Stomach (tissue), 9 donors: ENCODE data around the gene CRADD. TPM values are rescaled to one million over a fixed set of nuclear protein-coding genes. Genes with fewer than 3 reads are reported as not detected.

ENCODE experiments used
- DNase-seq, 2 donors: peaks; one replicate each; pipeline versions ENCODE4 v3.0.0 to v3.0.0-alpha.2; 2013 to 2019
- H3K27ac ChIP-seq, 5 donors: fragments of 200-600 bp in 4 of 5; sonication (generic) in 4 of 5; one replicate each; pipeline ENCODE4 v1.5.1; 2013 to 2019; ENCODE audit warnings: mild to moderate bottlenecking in 1 of 5, moderate library complexity in 1 of 5
- H3K27me3 ChIP-seq, 3 donors: fragments of 200-600 bp; sonication (generic); one replicate each; pipeline ENCODE4 v1.5.1; 2017 to 2019; ENCODE audit warnings: mixed run types in 1 of 3
- H3K36me3 ChIP-seq, 4 donors: fragments of 200-600 bp; sonication (generic); 1 replicate in 3 of 4; 2 replicates in 1 of 4; pipeline ENCODE4 v1.5.1; 2016 to 2019
- H3K4me1 ChIP-seq, 4 donors: fragments of 200-600 bp; sonication (generic); one replicate each; pipeline ENCODE4 v1.5.1; 2016 to 2019
- H3K4me3 ChIP-seq, 4 donors: fragments of 200-600 bp; sonication (generic) in 3 of 4; one replicate each; pipeline ENCODE4 v1.5.1; 2016 to 2019; ENCODE audit warnings: mild to moderate bottlenecking in 1 of 4
- H3K9me3 ChIP-seq, 4 donors: fragments of 200-600 bp; sonication (generic); one replicate each; pipeline ENCODE4 v1.5.1; 2016 to 2019
- EP300 ChIP-seq: sonication (generic); formaldehyde crosslinking; IDR thresholded peaks from one replicate; pipeline ENCODE4 v1.6.1; 2017; ENCODE audit warnings: antibody characterized with exemption
- POLR2A ChIP-seq, 4 donors: fragments of 450-650 bp; IDR thresholded peaks; one replicate each; pipeline ENCODE4 v1.6.1; 2016; ENCODE audit warnings: antibody characterized with exemption in 4 of 4, control low read depth in 2 of 4, mild to moderate bottlenecking in 1 of 4, moderate library complexity in 1 of 4
- POLR2AphosphoS5 ChIP-seq, 3 donors: sonication (generic); formaldehyde crosslinking; IDR thresholded peaks; one replicate each; pipeline ENCODE4 v1.6.1; 2016; ENCODE audit warnings: antibody characterized with exemption in 3 of 3
- WGBS, 5 donors: extraction: QIAGEN DNeasy Blood & Tissue Kit in 3 of 5; methylation state at CpG; one replicate each; pipeline versions ENCODE4 v1.1.5 to v1.1.7; 2013 to 2018; 5-methylcytosine and 5-hydroxymethylcytosine counted together
- intact Hi-C: fragments of 100-400 bp; cut with DNase I; formaldehyde crosslinking; loops from one replicate; pipeline ENCODE4 v1.15.1; 2023; ENCODE audit warnings: low total_unique reads
- polyA plus RNA-seq, 3 donors: library from polyadenylated mRNA; stranded (reverse); fragments of 200-250 nt; gene quantifications; one replicate each; pipeline ENCODE4 v1.2.3, GENCODE V29; 2013
- total RNA-seq, 5 donors: library from RNA; depleted of rRNA; stranded (reverse); fragments of >200 nt; gene quantifications; one replicate each; pipeline versions ENCODE4 v1.1.0 to v1.2.3, GENCODE V29; 2014 to 2016
- TF ChIP-seq, protein P1 (sequence below), 7 experiments: fragments of 450-650 bp in 4 of 7; fragments of 200-600 bp in 3 of 7; sonication (generic) in 3 of 7; IDR thresholded peaks; one replicate each; pipeline ENCODE4 v1.5.1; 2016 to 2019; ENCODE audit warnings: antibody characterized with exemption in 7 of 7, control low read depth in 2 of 7, mild to moderate bottlenecking in 1 of 7
- donor health status: healthy with polysubstance abuse.
- donor health status: Bipolar disorder and iron deficiency.
- donor health status: healthy.

CRADD gene
- total and polyA plus RNA-seq, 8 donors = 2.3 to 30.9 (median 17.1) TPM

DNA sequence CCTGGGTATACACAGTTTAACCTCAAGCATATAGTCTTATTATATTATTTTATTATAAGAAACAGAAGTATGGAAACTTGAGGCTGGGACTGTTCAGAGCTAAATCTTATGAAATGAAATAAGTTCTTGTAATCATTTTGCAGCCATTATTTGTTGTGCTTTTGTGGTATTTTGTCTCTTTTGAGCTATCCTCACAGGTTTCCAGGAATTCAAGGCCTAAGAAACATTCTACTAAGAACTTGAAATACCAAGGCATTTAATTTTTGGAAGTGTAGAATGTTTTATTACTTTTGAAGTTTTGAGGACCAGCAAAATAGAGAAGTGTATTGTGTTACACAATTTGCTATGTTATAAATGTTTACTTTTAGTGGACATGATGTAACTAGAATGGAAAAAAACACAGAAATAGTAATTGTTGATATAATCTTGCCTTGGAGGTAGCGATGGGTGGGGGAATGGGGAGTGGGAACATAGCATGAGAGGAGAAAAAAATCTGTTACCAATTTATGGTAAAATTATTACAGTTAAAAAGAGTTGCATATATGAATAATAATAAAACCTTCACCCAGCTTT lies 81.7 kb downstream of the CRADD start:
- TF ChIP-seq, protein P1, sequence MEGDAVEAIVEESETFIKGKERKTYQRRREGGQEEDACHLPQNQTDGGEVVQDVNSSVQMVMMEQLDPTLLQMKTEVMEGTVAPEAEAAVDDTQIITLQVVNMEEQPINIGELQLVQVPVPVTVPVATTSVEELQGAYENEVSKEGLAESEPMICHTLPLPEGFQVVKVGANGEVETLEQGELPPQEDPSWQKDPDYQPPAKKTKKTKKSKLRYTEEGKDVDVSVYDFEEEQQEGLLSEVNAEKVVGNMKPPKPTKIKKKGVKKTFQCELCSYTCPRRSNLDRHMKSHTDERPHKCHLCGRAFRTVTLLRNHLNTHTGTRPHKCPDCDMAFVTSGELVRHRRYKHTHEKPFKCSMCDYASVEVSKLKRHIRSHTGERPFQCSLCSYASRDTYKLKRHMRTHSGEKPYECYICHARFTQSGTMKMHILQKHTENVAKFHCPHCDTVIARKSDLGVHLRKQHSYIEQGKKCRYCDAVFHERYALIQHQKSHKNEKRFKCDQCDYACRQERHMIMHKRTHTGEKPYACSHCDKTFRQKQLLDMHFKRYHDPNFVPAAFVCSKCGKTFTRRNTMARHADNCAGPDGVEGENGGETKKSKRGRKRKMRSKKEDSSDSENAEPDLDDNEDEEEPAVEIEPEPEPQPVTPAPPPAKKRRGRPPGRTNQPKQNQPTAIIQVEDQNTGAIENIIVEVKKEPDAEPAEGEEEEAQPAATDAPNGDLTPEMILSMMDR (IDR thresholded peaks at IDR 0.05) = no peak
- TF ChIP-seq EP300 (no peak), POLR2A (IDR thresholded peaks at IDR 0.05) (no peak), POLR2AphosphoS5 (IDR thresholded peaks at IDR 0.05) (no peak)

DNA sequence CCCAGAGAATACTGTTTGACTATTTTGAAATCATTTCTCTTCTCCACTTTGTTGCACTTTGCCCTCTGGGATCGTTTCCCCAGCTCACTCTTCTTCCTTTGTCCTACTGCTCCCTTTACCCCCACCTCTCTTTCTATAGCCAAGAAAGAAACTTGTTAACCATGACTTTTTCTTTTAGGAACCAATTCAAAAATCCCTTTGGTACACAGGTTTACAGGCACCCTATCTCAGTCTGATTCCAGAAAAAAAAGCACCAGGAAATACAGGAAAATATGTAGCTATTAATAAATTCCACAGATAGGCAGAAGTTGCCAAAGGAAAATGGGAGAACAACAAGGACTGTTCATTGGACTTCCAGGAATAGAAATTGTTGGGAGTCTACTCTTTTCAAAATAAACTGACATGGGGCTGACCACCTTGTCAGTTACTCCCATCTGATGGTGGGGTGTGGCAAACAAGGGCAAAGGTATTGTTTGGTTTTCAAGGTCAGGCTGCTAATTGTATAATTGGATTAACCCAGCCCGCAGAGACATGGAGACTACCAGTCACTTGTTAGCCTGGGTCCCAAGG lies 82.4 kb downstream of the CRADD start:
- Histone ChIP-seq H3K36me3 (no peaks in the 10 kb centered on the region), H3K9me3 (peaks cover 0 to 4% (median 0%) of the 10 kb centered on the region in 4 donors), H3K4me3 (no peak overlapping the region), H3K4me1 (peaks cover 11 to 48% (median 29%) of the 10 kb centered on the region in 4 donors), H3K27me3 (no peaks in the 10 kb centered on the region), H3K27ac (peak overlapping the region; percentile 8 to 71 (median 53))
- intact Hi-C loops = no loop called here
- no peak for DNase-seq
- WGBS, 5 donors = 19 to 47% (median 37%) methylated on average over 2 of the region's 2 CpGs
- TF ChIP-seq POLR2AphosphoS5 (IDR thresholded peaks at IDR 0.05) = no peak
- no peak for TF ChIP-seq EP300
- TF ChIP-seq POLR2A (IDR thresholded peaks at IDR 0.05) = no peak
- TF ChIP-seq, protein P1 (IDR thresholded peaks at IDR 0.05) = no peak

More for the DNA sequence above, 81.7 kb downstream of the CRADD start:
- peaks cover 0 to 4% (median 1%) of the 10 kb centered on the region in 4 donors for H3K9me3 ChIP-seq
- peaks cover 11 to 48% (median 29%) of the 10 kb centered on the region in 4 donors for H3K4me1 ChIP-seq
- DNase-seq = no peak
- WGBS, 5 donors = 29 to 64% (median 39%) methylated on average over 1 of the region's 1 CpG
- intact Hi-C loops = no loop called here
- no peaks in the 10 kb centered on the region for H3K36me3 ChIP-seq
- H3K27me3 ChIP-seq = no peaks in the 10 kb centered on the region
- H3K27ac ChIP-seq = peak overlapping the region in 3 of 5 donors; percentile 53 to 71 (median 55)
- H3K4me3 ChIP-seq = no peak overlapping the region

DNA sequence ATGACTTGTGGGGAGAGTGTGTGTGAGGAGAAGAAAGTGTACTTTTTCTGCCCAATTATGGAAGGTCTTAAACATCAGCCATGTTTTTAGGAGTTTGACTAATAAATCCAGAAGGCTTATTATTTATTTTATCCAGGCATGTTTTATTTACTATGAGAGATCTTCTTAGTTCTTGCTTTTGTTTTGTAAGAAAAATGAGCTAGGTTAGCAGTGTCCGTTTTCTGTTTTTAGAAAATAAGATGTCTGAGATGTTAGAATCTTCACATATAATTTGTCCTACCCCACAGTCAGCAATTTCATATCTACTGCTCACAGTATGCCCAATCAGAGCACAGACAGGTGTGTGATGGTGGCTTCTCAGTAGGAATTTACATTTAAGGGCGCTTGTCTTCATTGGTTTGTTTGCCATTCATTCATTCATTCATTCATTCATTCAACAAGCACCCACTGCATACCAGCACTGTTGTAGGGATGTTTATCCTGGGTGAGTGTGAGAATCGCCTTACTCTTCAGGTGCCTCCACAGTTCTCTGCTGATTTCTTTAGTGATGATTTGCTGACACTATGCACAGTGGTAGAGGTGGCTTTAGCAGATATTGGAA lies 83.2 kb downstream of the CRADD start:
- Histone ChIP-seq H3K27ac (peak overlapping the region in 2 of 5 donors; percentile 55 to 71), H3K36me3 (no peaks in the 10 kb centered on the region), H3K9me3 (no peaks in the 10 kb centered on the region), H3K4me1 (peaks cover 11 to 51% (median 29%) of the 10 kb centered on the region in 4 donors), H3K4me3 (no peak overlapping the region), H3K27me3 (no peaks in the 10 kb centered on the region)
- intact Hi-C loops = no loop called here
- DNase-seq = no peak
- 93 to 95% (median 94%) methylated on average over 3 of the region's 3 CpGs for WGBS, 5 donors
- TF ChIP-seq EP300 (no peak), POLR2A (IDR thresholded peaks at IDR 0.05) (no peak), POLR2AphosphoS5 (IDR thresholded peaks at IDR 0.05) (no peak)
- TF ChIP-seq, protein P1 (IDR thresholded peaks at IDR 0.05) = no peak

DNA sequence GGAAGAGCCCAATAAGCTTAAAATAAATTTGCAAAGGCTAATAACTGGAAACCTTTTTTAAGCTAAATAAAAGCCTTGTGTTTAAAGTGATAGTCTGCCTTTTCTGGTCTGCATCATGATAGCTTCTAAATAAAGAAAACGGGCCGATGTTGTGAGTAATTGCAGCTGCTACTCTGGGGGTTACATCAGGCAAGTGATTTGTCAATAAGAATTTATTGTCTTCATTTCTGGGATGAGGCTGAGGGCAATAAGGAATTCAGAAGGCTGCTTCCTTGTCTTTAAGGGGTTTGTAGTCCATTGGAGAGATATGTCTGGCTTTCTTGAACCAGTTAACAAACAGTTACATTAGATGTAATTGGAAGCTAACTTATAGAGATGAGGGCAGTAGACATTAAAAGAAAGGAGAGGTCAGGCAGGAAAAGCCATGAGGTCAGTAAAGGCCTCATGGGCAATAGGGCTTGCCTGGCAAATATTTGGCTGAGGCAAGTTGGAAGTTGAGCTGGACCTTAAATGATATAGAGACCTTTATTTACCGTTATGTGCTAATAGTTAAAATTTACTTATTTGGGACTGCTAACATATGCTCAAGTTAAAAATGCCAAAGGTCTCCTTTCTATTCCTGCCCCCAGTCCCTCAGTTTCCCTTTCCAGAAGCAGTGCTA lies 85.0 kb downstream of the CRADD start:
- intact Hi-C loops = no loop called here
- Histone ChIP-seq H3K27me3 (no peaks in the 10 kb centered on the region), H3K27ac (peak overlapping the region in 2 of 5 donors; percentile 19 to 51), H3K9me3 (no peaks in the 10 kb centered on the region), H3K4me1 (peaks cover 19 to 69% (median 37%) of the 10 kb centered on the region in 4 donors), H3K36me3 (no peaks in the 10 kb centered on the region), H3K4me3 (no peak overlapping the region)
- DNase-seq = no peak
- WGBS, 5 donors = 47 to 79% (median 67%) methylated on average over 3 of the region's 3 CpGs
- no peak for TF ChIP-seq POLR2A (IDR thresholded peaks at IDR 0.05)
- TF ChIP-seq POLR2AphosphoS5 (IDR thresholded peaks at IDR 0.05) = no peak
- no peak for TF ChIP-seq EP300
- TF ChIP-seq, protein P1 (IDR thresholded peaks at IDR 0.05) = no peak
